ENCODE measurements around the gene ZFAND3.

- TF ChIP-seq EZH2 (optimal IDR thresholded peaks at IDR 0.05; ENCODE audit: low read depth, low read length) (no peak), CTCF (IDR thresholded peaks at IDR 0.05; ENCODE audit: low read length) (no peak)
Observed at GRCh38 chr6:38021571-38021970, 202.0 kb downstream of the ZFAND3 start.
